Fibroblast of lung (primary cell): ENCODE measurements around the gene NOL4. TPM values are rescaled to one million over a fixed set of nuclear protein-coding genes. Genes with fewer than 3 reads are reported as not detected.
"Not testable (repeated sequence)": the region's sequence is repeated elsewhere in the genome, so short reads cannot be mapped to it uniquely, and the experiment has no call there.

Experiments used
- DNase-seq, 2 donors: peaks; one replicate each; pipeline versions ENCODE4 v3.0.0 to v3.0.0-alpha.2; 2010; ENCODE audit warnings: low read depth in 2 of 2
- H2AFZ ChIP-seq: 2 replicates; pipeline ENCODE4 v1.5.1; 2012; ENCODE audit warnings: low read length, control low read depth, inconsistent platforms
- H3K27ac ChIP-seq: 2 replicates; pipeline ENCODE4 v1.5.1; 2011; ENCODE audit warnings: low read length, control low read depth; ENCODE audit not compliant: insufficient read depth
- H3K27me3 ChIP-seq: 2 replicates; pipeline ENCODE4 v1.5.1; 2011; ENCODE audit warnings: mild to moderate bottlenecking, low read length; ENCODE audit not compliant: control insufficient read depth, insufficient read depth
- H3K36me3 ChIP-seq: 2 replicates; pipeline ENCODE4 v1.5.1; 2011; ENCODE audit warnings: low read length; ENCODE audit not compliant: control insufficient read depth, insufficient read depth
- H3K4me1 ChIP-seq: 2 replicates; pipeline ENCODE4 v1.5.1; 2011; ENCODE audit warnings: low read length; ENCODE audit not compliant: control insufficient read depth, insufficient read depth; ENCODE audit errors: extremely low read depth
- H3K4me2 ChIP-seq: 2 replicates; pipeline ENCODE4 v1.5.1; 2011; ENCODE audit warnings: low read length, control low read depth; ENCODE audit not compliant: insufficient read depth; ENCODE audit errors: extremely low read depth
- H3K4me3 ChIP-seq, 4 experiments: fragments of 200-600 bp in 1 of 4; sonication (generic) in 1 of 4; replicated peaks in 1 of 4; 2 replicates each; pipeline ENCODE4 v1.5.1; 2011 to 2016; ENCODE audit warnings: low read length in 4 of 4, low read depth in 3 of 4, mild to moderate bottlenecking in 3 of 4, control low read depth in 2 of 4, inconsistent platforms in 1 of 4, mixed read lengths in 1 of 4; ENCODE audit not compliant: insufficient read depth in 1 of 4; ENCODE audit errors: control extremely low read depth in 1 of 4
- H3K79me2 ChIP-seq: 2 replicates; pipeline ENCODE4 v1.5.1; 2012; ENCODE audit warnings: mild to moderate bottlenecking, low read length, inconsistent platforms; ENCODE audit not compliant: control insufficient read depth, insufficient read depth
- H3K9ac ChIP-seq: 2 replicates; pipeline ENCODE4 v1.5.1; 2011; ENCODE audit warnings: mild to moderate bottlenecking, low read length, control low read depth; ENCODE audit not compliant: insufficient read depth
- H3K9me3 ChIP-seq: 2 replicates; pipeline ENCODE4 v1.5.1; 2012; ENCODE audit warnings: low read depth, low read length; ENCODE audit not compliant: control insufficient read depth, insufficient read depth
- H4K20me1 ChIP-seq: 2 replicates; pipeline ENCODE4 v1.5.1; 2011; ENCODE audit warnings: low read length; ENCODE audit not compliant: control insufficient read depth, insufficient read depth; ENCODE audit errors: extremely low read depth
- EZH2 ChIP-seq: IDR thresholded peaks from 2 replicates; pipeline ENCODE4 v1.5.1; 2012; ENCODE audit warnings: low read length, control low read depth, mild to moderate bottlenecking; ENCODE audit errors: missing control alignments
- polyA minus RNA-seq: library from RNA; depleted of rRNA, polyadenylated mRNA; stranded (reverse); fragments of >200 nt; gene quantifications from 2 replicates; pipeline ENCODE4 v1.2.3, GENCODE V29; 2011; ENCODE audit warnings: low replicate concordance
- polyA plus RNA-seq, 2 donors: library from polyadenylated mRNA; depleted of rRNA in 1 of 2; stranded (reverse) in 1 of 2; unstranded in 1 of 2; fragments of >200 nt; gene quantifications; 2 replicates each; pipeline ENCODE4 v1.2.1, GENCODE V29; 2011 to 2012; ENCODE audit warnings: missing spikeins in 1 of 2
- total RNA-seq: library from RNA; depleted of rRNA; stranded (reverse); fragments of >200 nt; gene quantifications from 2 replicates; pipeline ENCODE4 v1.2.1, GENCODE V29; 2014
- TF ChIP-seq, protein P1 (sequence below), 2 donors: IDR thresholded peaks in 1 of 2; conservative IDR thresholded peaks in 1 of 2; 1 replicate in 1 of 2; 2 replicates in 1 of 2; pipeline ENCODE4 v1.5.1; 2011 to 2012; ENCODE audit warnings: low read length in 2 of 2, control low read depth in 1 of 2, inconsistent platforms in 1 of 2, low read depth in 1 of 2, mild to moderate bottlenecking in 1 of 2

NOL4 gene, protein sequence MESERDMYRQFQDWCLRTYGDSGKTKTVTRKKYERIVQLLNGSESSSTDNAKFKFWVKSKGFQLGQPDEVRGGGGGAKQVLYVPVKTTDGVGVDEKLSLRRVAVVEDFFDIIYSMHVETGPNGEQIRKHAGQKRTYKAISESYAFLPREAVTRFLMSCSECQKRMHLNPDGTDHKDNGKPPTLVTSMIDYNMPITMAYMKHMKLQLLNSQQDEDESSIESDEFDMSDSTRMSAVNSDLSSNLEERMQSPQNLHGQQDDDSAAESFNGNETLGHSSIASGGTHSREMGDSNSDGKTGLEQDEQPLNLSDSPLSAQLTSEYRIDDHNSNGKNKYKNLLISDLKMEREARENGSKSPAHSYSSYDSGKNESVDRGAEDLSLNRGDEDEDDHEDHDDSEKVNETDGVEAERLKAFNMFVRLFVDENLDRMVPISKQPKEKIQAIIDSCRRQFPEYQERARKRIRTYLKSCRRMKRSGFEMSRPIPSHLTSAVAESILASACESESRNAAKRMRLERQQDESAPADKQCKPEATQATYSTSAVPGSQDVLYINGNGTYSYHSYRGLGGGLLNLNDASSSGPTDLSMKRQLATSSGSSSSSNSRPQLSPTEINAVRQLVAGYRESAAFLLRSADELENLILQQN
- total RNA-seq (not detected in 2 replicates), polyA plus RNA-seq (not detected in 2 replicates), polyA minus RNA-seq (not detected in 2 replicates)
- not detected in 2 replicates for polyA plus RNA-seq (2012)

DNA sequence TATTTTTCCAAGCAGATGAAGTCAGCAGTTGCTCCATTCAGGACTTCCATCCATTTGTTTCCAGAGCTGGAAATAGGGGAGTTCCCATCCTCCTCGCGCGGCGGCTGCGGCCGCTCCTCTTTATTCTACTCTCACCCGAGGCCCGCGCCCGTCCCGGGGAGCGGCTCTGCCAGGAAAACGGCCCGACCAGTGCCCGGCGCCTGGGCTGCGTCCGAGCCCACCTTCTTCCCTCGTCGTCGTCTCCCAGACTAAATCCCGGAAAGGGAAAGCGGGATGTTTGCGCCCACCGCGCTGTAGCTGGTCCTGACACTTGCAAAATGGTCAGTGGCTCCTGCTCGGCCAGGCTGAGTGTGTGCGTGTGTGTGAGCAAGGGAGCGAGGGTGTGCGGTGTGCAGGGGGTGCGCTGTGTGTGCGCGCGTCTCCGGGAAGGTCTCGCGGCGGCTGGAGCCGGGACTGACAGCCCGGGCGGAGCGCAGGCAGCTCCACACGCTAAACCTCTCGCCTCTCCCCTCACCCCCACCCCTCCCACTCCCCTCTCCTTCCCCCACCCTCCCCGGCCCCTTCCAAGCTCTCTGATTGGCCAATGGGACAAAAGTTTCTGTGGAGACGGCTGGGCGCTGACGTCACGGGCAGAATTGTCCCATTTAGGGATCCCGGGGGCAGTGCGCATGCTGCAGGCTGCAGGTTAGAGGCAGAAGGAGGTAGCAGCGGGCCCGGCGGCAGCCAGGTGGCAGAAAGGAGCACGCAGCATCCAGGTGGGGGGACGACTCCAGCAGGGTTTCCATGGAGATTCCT lies at the start of gene NOL4:
NOL4 (minus strand) TSS at position 491 of the 795 bp plus-strand sequence. CDS start 1,660 bp downstream, outside the sequence.
- Histone ChIP-seq H3K36me3 (no peaks in the 10 kb centered on the region), H3K27me3 (peaks cover 34% of the 10 kb centered on the region), H3K79me2 (no peaks in the 10 kb centered on the region), H3K4me1 (no peaks in the 10 kb centered on the region), H3K4me2 (peak within 1 kb of the TSS; percentile 71), H3K9ac (no peak within 1 kb of the TSS), H3K27ac (no peak within 1 kb of the TSS), H2AFZ (peak within 1 kb of the TSS; percentile 77), H3K4me3 (peak within 1 kb of the TSS; percentile 22 to 56 (median 39)), H4K20me1 (no peaks in the 10 kb centered on the region), H3K9me3 (no peaks in the 10 kb centered on the region)
- TF ChIP-seq, protein P1, sequence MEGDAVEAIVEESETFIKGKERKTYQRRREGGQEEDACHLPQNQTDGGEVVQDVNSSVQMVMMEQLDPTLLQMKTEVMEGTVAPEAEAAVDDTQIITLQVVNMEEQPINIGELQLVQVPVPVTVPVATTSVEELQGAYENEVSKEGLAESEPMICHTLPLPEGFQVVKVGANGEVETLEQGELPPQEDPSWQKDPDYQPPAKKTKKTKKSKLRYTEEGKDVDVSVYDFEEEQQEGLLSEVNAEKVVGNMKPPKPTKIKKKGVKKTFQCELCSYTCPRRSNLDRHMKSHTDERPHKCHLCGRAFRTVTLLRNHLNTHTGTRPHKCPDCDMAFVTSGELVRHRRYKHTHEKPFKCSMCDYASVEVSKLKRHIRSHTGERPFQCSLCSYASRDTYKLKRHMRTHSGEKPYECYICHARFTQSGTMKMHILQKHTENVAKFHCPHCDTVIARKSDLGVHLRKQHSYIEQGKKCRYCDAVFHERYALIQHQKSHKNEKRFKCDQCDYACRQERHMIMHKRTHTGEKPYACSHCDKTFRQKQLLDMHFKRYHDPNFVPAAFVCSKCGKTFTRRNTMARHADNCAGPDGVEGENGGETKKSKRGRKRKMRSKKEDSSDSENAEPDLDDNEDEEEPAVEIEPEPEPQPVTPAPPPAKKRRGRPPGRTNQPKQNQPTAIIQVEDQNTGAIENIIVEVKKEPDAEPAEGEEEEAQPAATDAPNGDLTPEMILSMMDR (conservative IDR thresholded peaks at IDR 0.05 in 1 of 2, IDR thresholded peaks at IDR 0.05 in 1 of 2; ENCODE audit: low read depth in 1 of 2, low read length in 2 of 2), result peak in 1 of 2 donors; percentile 18
- no peak for TF ChIP-seq EZH2
- peak in 1 of 2 donors; percentile 52 for DNase-seq

DNA sequence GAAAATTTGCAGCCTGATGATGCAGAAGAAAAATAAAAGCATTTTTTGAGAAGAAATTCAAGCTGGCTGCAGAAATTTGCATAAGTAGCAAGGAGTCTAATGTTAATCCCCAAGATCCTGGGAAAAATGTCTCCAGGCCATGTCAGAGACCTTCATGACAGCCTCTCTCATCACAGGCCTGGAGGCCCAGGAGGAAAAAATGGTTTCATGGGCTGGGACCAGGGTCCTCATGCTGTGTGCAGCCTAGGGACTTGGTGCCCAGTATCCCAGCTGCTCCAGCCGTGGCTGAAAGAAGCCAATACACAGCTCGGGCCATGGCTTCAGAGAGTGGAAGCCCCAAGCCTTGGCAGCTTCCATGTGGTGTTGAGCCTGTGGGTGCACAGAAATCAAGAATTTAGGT lies 41.3 kb upstream of the NOL4 start:
- not testable (repeated sequence) for H2AFZ ChIP-seq, DNase-seq, H3K4me1 ChIP-seq, H3K4me2 ChIP-seq, H3K27ac ChIP-seq, H3K9me3 ChIP-seq, H3K9ac ChIP-seq, H4K20me1 ChIP-seq, H3K79me2 ChIP-seq, H3K4me3 ChIP-seq, H3K36me3 ChIP-seq, H3K27me3 ChIP-seq

DNA sequence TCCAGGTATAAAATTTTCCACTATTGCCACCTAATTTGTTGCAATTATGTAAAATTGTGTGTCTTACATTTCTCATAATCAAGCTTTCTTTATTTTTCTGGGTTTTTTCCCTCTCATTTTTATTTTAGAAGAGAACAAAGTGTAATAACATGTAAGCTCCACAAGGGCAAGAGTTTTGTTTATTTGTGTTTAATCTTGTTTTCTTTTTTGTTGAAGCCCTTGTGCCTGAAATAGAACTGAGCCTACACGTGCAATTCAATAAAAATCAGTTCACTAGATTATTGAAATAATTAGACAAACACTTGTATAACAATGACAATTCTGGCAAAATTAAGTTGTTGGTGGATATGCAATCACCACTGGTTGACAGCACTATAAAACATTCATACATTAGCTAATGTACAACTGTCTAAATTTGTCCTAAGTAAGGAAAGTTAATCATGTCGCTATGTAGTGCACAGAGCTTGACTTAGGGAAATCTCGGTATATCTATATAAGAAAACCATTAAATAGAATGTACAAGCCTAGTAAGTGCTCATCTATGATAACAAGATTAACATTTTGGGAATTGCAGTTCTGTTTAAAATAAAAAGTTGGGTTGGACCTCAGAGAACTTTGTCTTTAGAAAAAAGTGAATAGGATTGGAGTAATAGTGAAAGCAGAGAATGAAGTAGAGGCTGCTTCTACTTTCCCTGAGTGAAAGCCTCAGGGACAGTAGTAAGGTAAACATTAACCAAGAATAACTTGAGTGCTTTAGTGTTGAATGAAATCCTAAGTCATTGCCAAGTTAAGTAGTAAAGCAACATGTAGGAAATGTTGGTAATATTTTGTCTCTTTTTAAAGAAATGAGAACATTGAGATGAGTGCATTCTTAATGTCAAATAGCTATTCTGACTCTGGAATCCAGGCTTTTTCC lies 37.4 kb upstream of the NOL4 start:
- no peaks in the 10 kb centered on the region for H3K36me3 ChIP-seq
- H4K20me1 ChIP-seq, result no peaks in the 10 kb centered on the region
- no peak overlapping the region for H3K9ac ChIP-seq
- H3K4me1 ChIP-seq, result no peaks in the 10 kb centered on the region
- no peak overlapping the region for H3K4me2 ChIP-seq
- no peak overlapping the region for H2AFZ ChIP-seq
- H3K4me3 ChIP-seq, result no peak overlapping the region
- TF ChIP-seq, protein P1 (conservative IDR thresholded peaks at IDR 0.05 in 1 of 2, IDR thresholded peaks at IDR 0.05 in 1 of 2; ENCODE audit: low read depth in 1 of 2, low read length in 2 of 2), result no peak
- no peak for DNase-seq
- no peak overlapping the region for H3K27ac ChIP-seq
- H3K79me2 ChIP-seq, result no peaks in the 10 kb centered on the region
- H3K27me3 ChIP-seq, result no peaks in the 10 kb centered on the region
- no peaks in the 10 kb centered on the region for H3K9me3 ChIP-seq
